NCI-H2227 treated with DMSO at 0.1 percent for 48 hours (cell line): ENCODE measurements around the gene EIF6.
"Not testable (repeated sequence)": the region's sequence is repeated elsewhere in the genome, so short reads cannot be mapped to it uniquely, and the experiment has no call there.

ENCODE experiments used
- DNase-seq: peaks from one replicate; lab custom pipeline; 2025; lab: John Stamatoyannopoulos, UW

EIF6 gene

GRCh38 chr20:35284267-35284991 is at the start of gene EIF6:
Gene EIF6 (minus strand): TSS chr20:35284772. CDS start chr20:35284487, 285 bp downstream.
- peak; percentile 79 for DNase-seq

GRCh38 chr20:35333606-35334005 is 49.0 kb upstream of the EIF6 start:
- DNase-seq: no peak

GRCh38 chr20:35332540-35333200 is 48.1 kb upstream of the EIF6 start:
- DNase-seq: no peak

- DNase-seq: no peak
Observed at GRCh38 chr20:35329435-35330139, 45.0 kb upstream of the EIF6 start.

GRCh38 chr20:35328689-35329088 is 44.1 kb upstream of the EIF6 start:
- no peak for DNase-seq

GRCh38 chr20:35328095-35328685 is 43.6 kb upstream of the EIF6 start:
- DNase-seq: no peak

- no peak for DNase-seq
Observed at GRCh38 chr20:35327074-35327976, 42.8 kb upstream of the EIF6 start.

GRCh38 chr20:35326740-35327073 is 42.1 kb upstream of the EIF6 start:
- DNase-seq: no peak

- DNase-seq: peak; percentile 20
Observed at GRCh38 chr20:35326021-35326739, 41.6 kb upstream of the EIF6 start.

- no peak for DNase-seq
Observed at GRCh38 chr20:35325401-35325800, 40.8 kb upstream of the EIF6 start.

- DNase-seq: no peak
Observed at GRCh38 chr20:35320396-35321126, 36.0 kb upstream of the EIF6 start.

- no peak for DNase-seq
Observed at GRCh38 chr20:35319871-35320197, 35.3 kb upstream of the EIF6 start.

- no peak for DNase-seq
Observed at GRCh38 chr20:35319192-35319870, 34.8 kb upstream of the EIF6 start.

GRCh38 chr20:35318502-35319157 is 34.1 kb upstream of the EIF6 start:
- DNase-seq: no peak

GRCh38 chr20:35317416-35318210 is 33.0 kb upstream of the EIF6 start:
- no peak for DNase-seq

- no peak for DNase-seq
Observed at GRCh38 chr20:35316086-35316485, 31.5 kb upstream of the EIF6 start.

- not testable (repeated sequence) for DNase-seq
Observed at GRCh38 chr20:35315632-35316020, 31.1 kb upstream of the EIF6 start.

- no peak for DNase-seq
Observed at GRCh38 chr20:35314816-35315631, 30.5 kb upstream of the EIF6 start.
